GM18951 (cell line): ENCODE data around the gene JMJD4.

Experiments used
- POLR2A ChIP-seq: IDR thresholded peaks from 4 replicates; pipeline ENCODE4 v1.6.1; 2011; ENCODE audit warnings: mild to moderate bottlenecking; ENCODE audit not compliant: insufficient read length, insufficient read depth; ENCODE audit errors: extremely low read depth
- in situ Hi-C: fragments of 300-500 bp; cut with MboI; formaldehyde crosslinking; loops from one replicate; pipeline ENCODE4 v1.12.0; 2022; ENCODE audit warnings: low sequenced_read_pairs, mixed read lengths, inconsistent platforms; ENCODE audit not compliant: unreplicated experiment

Gene JMJD4

DNA sequence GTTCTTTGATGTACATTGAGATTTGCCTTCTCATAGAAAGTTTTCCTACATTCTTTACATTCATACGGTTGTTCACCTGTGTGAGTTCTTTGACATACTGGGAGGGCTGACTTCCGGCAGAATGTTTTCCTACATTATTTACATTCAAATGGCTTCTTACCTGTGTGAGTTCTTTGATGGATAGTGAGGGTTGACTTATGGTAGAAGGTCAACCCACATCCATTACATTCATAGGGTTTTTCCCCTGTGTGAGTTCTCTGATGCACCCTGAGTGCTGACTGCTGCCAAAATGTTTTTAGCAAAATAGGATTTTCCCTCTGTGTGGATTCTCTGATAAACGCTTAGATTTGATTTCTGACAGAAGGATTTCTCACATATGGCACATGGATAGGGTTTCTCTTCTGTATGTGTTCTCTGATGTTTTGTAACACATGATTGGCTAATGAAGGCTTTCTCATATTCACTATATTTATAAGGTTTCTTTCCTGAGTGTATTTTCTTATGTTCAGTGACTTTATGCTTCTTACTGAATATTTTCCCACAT, 37.7 kb downstream of the JMJD4 start:
- in situ Hi-C loops: no loop called here
- no peak for TF ChIP-seq POLR2A

DNA sequence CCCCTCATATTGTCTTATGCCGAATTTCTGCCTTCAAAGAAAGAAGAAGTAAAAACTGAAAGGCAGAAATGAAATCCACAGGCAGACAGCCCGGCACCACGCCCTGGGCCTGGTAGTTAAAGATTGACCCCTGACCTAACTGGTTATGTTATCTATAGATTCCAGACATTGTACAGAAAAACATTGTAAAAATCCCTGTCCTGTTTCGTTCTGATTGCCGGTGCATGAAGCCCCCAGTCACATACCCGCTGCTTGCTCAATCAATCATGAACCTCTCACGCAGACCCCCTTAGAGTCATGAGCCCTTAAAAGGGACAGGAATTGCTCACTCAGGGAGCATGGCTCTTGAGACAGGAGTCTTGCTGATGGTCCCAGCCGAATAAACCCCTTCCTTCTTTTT, 49.3 kb downstream of the JMJD4 start:
- in situ Hi-C loops: no loop called here
- TF ChIP-seq POLR2A: no peak
